Vagina (tissue), 2 donors: Measurements from ENCODE around the gene CASR.

ENCODE experiments used
- POLR2A ChIP-seq, 2 donors: fragments of 450-650 bp; IDR thresholded peaks; one replicate each; pipeline ENCODE4 v1.6.1; 2017; ENCODE audit warnings: antibody characterized with exemption in 2 of 2, mild to moderate bottlenecking in 2 of 2, moderate library complexity in 2 of 2
- TF ChIP-seq, protein P1 (sequence below), 3 experiments: fragments of 450-650 bp in 2 of 3; fragments of 200-600 bp in 1 of 3; sonication (generic) in 1 of 3; IDR thresholded peaks; one replicate each; pipeline ENCODE4 v1.5.1; 2017 to 2019; ENCODE audit warnings: antibody characterized with exemption in 3 of 3, mild to moderate bottlenecking in 2 of 3, moderate library complexity in 2 of 3

DNA sequence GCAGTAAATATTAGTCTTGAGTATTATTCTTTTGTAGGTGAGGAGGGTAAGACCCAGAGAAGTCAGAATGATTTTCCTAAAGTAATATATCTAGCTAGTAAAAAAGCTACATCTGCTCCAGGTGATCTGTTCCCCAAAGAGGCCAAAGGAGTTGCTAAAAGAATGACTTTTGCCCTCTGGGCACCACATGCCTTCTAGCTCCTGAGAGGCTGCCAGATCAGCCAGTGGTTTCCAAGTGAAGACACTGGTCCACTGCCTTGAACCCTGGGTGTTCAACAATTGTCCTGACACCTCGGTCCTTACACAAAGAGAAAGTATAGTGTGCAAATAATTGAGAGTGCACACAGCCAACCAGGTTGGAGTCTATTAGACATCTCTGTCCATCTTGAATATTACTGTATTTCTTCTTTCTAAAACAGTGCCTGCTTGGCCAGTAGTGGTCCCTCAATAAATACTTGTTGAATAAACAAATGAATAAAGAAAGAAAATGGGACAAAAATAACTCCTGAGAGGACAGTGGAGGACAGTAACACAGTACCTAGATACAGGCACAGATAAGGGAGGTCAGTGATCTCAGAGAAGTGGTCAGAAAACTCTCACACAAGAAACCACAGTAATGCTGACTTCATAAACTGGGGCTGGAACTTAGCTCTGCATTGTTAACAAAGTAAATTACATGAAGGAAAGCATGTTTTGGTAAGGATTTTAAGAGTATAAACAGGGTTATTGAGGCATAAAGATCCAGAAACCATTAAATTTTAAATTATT is 85.0 kb downstream of the CASR start:
- TF ChIP-seq, protein P1, sequence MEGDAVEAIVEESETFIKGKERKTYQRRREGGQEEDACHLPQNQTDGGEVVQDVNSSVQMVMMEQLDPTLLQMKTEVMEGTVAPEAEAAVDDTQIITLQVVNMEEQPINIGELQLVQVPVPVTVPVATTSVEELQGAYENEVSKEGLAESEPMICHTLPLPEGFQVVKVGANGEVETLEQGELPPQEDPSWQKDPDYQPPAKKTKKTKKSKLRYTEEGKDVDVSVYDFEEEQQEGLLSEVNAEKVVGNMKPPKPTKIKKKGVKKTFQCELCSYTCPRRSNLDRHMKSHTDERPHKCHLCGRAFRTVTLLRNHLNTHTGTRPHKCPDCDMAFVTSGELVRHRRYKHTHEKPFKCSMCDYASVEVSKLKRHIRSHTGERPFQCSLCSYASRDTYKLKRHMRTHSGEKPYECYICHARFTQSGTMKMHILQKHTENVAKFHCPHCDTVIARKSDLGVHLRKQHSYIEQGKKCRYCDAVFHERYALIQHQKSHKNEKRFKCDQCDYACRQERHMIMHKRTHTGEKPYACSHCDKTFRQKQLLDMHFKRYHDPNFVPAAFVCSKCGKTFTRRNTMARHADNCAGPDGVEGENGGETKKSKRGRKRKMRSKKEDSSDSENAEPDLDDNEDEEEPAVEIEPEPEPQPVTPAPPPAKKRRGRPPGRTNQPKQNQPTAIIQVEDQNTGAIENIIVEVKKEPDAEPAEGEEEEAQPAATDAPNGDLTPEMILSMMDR (IDR thresholded peaks at IDR 0.05), result no peak
- no peak for TF ChIP-seq POLR2A (IDR thresholded peaks at IDR 0.05)
